Measurements from ENCODE around the gene PCDH1.

- TF ChIP-seq CTCF (IDR thresholded peaks at IDR 0.05; ENCODE audit: extremely low read depth in 1 of 2, insufficient read depth in 1 of 2, low read depth in 1 of 2, low read length in 2 of 2), result no peak
- no peak for TF ChIP-seq POLR2AphosphoS5 (IDR thresholded peaks at IDR 0.05; ENCODE audit: insufficient read depth, low read depth, low read length)
- no peak for TF ChIP-seq POLR2A (IDR thresholded peaks at IDR 0.05; ENCODE audit: low read depth, low read length)
- no peak for TF ChIP-seq MAX (IDR thresholded peaks at IDR 0.05; ENCODE audit: insufficient read depth, insufficient read length)
- TF ChIP-seq JUN (IDR thresholded peaks at IDR 0.05; ENCODE audit: borderline replicate concordance, insufficient read depth, insufficient read length, low read depth), result no peak
These were observed 60.6 kb downstream of the PCDH1 start for GRCh38 chr5:141817631-141818030.
